Raji (cell line): ENCODE results near the gene KRT86.

Source experiments
- POLR2A ChIP-seq: IDR thresholded peaks from 2 replicates; pipeline ENCODE4 v1.6.1; 2011; ENCODE audit warnings: low read depth, low read length, control low read depth; ENCODE audit not compliant: insufficient read depth

KRT86 gene

GRCh38 chr12:52350021-52350620 lies 75.7 kb downstream of the KRT86 start:
- TF ChIP-seq POLR2A, result no peak

GRCh38 chr12:52350786-52351185 lies 76.3 kb downstream of the KRT86 start:
- TF ChIP-seq POLR2A, result no peak

GRCh38 chr12:52351196-52352059 lies 77.0 kb downstream of the KRT86 start:
- TF ChIP-seq POLR2A, result no peak

- no peak for TF ChIP-seq POLR2A
Observed at GRCh38 chr12:52352951-52353350, 78.5 kb downstream of the KRT86 start.

- no peak for TF ChIP-seq POLR2A
Observed at GRCh38 chr12:52353766-52354165, 79.3 kb downstream of the KRT86 start.

GRCh38 chr12:52354200-52354599 lies 79.8 kb downstream of the KRT86 start:
- TF ChIP-seq POLR2A, result no peak

DNA sequence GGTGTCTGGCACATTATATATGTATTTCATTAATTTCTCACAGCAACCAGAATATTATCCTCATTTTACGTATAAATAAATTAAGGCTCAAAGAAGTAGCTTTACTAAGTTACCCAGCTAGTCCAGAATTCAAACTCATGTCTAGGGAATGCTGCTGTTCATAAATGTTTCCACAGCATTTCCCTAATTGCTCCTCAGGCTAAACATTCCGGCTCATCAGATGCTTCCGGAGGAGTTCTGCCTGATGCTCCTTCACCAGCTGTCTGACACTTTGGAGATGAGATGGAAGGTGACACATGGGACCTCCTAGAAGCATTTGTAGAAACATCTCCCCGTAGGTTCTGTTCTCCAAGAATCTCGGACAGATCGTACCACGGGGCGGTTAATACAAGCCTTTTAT lies 80.7 kb downstream of the KRT86 start:
- TF ChIP-seq POLR2A, result no peak

DNA sequence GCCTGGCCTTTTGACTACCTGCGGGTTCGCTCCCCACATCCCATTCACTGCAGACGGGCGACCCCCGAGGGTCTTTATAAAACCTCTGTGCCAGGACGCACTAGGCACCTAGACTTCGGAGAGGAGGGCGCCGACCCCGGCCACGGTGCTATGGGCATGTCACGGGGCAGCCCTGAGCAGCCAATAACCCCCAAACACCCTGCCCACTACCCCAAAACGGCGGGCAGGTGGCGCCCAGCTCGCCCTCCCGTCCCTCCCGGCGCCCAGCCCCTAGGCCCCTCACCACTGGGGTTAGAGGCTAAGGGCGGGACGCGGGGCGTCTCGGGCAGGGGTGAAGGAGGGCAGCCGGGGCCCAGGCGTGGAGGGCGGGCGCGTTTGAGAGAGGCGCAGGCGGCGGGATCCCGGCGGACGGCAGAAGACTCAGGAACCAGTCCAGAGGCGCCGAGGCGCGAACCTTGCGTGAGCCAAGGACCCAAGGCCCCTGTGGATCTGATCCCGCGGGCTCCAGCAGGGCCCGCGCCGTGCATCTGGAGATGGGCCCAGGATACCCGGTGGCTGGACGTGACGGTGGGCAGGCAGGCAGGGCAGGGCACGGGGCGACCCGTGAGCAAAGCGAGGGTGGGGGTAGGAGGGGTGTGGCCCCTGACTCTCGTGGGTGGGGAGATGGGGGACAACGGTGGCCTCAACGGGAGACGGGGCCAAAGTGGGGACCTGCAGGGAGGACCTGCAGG lies 81.8 kb downstream of the KRT86 start:
- TF ChIP-seq POLR2A, result no peak

- TF ChIP-seq POLR2A, result no peak
Observed at GRCh38 chr12:52356762-52357580, 82.5 kb downstream of the KRT86 start.
